GM12878 (cell line): ENCODE measurements around the gene TBC1D24. TPM values are rescaled to one million over a fixed set of nuclear protein-coding genes. Genes with fewer than 3 reads are reported as not detected.

Experiments
- ASH2L ChIP-seq: fragments of 300-600, 200-600 bp; sonication (generic); IDR thresholded peaks from 2 replicates; pipeline ENCODE4 v1.6.1; 2017; ENCODE audit warnings: low read depth, mild to moderate bottlenecking, borderline replicate concordance
- BACH1 ChIP-seq: fragments of 450-650 bp; IDR thresholded peaks from 2 replicates; pipeline ENCODE4 v1.6.1; 2017; ENCODE audit warnings: mild to moderate bottlenecking, borderline replicate concordance
- ESRRA ChIP-seq: IDR thresholded peaks from 2 replicates; pipeline ENCODE4 v1.6.1; 2012; ENCODE audit warnings: mild to moderate bottlenecking, low read length, improper control_type of control experiment
- HCFC1 ChIP-seq: fragments of 150-350 bp; IDR thresholded peaks from 2 replicates; pipeline ENCODE4 v1.6.1; 2014; ENCODE audit warnings: low read length
- HDAC6 ChIP-seq: fragments of 200-600 bp; sonication (generic); IDR thresholded peaks from one replicate; pipeline ENCODE4 v1.8.0; 2017; ENCODE audit warnings: antibody characterized with exemption; ENCODE audit not compliant: unreplicated experiment
- IRF4 ChIP-seq: IDR thresholded peaks from 2 replicates; pipeline ENCODE4 v1.6.1; 2011; ENCODE audit warnings: low read depth, low read length
- MAX ChIP-seq: IDR thresholded peaks from 2 replicates; pipeline ENCODE4 v1.6.1; 2012; ENCODE audit warnings: low read depth, low read length, improper control_type of control experiment
- SMAD5 ChIP-seq: IDR thresholded peaks from 2 replicates; pipeline ENCODE4 v1.6.1; 2016; ENCODE audit warnings: antibody characterized with exemption, low read depth
- YY1 ChIP-seq: IDR thresholded peaks from 2 replicates; pipeline ENCODE4 v1.6.1; 2011; ENCODE audit warnings: low read depth, mild to moderate bottlenecking, low read length
- ZBTB4 ChIP-seq: fragments of 450-650 bp; formaldehyde crosslinking; IDR thresholded peaks from 2 replicates; pipeline ENCODE4 v1.4.0; 2022; ENCODE audit warnings: mild to moderate bottlenecking, moderate library complexity
- polyA plus RNA-seq, 11 experiments: library from polyadenylated mRNA; depleted of rRNA in 4 of 11; unstranded in 6 of 11; stranded (reverse) in 5 of 11; fragments of >200 nt; fragmentation: Nextera tagmentation in 4 of 11; fragmentation: Illumina TruSeq in 1 of 11; extraction: Ambion mirVana in 4 of 11; extraction: Trizol in 1 of 11; gene quantifications; 1 replicate in 1 of 11; 2 replicates in 10 of 11; pipeline versions ENCODE4 v1.2.1 to v1.2.3, GENCODE V29; 2011 to 2016; ENCODE audit warnings: inconsistent platforms in 2 of 11, missing spikeins in 2 of 11, low read depth in 1 of 11
- total RNA-seq, 4 experiments: library from RNA; depleted of rRNA in 3 of 4; stranded (reverse); fragments of >200 nt in 3 of 4; fragmentation: Illumina TruSeq in 1 of 4; extraction: Trizol in 1 of 4; gene quantifications; 2 replicates each; pipeline versions ENCODE4 v1.2.1 to v1.2.3, GENCODE V29; 2013 to 2021

Gene TBC1D24
- total and polyA plus RNA-seq, 10 of the 15 experiments (the other 5 are each of a cell fraction or from before 2014, with no cell fraction given): 1.1 to 9.6 (median 4.5) TPM

- no peak for TF ChIP-seq MAX
- TF ChIP-seq ASH2L: no peak
- no peak for TF ChIP-seq SMAD5
- no peak for TF ChIP-seq HCFC1
- TF ChIP-seq HDAC6: no peak
- TF ChIP-seq BACH1: no peak
- no peak for TF ChIP-seq ZBTB4 (CRISPR knock-in tag)
- TF ChIP-seq IRF4: no peak
- no peak for TF ChIP-seq ESRRA
- no peak for TF ChIP-seq YY1
Measured at GRCh38 chr16:2490190-2491105, 15.5 kb downstream of the TBC1D24 start (continued).
